Measurements from ENCODE around the gene CCDC69.
A peak's percentile ranks its signal among the peaks of the same experiment; 100 is the strongest.
"Not testable (repeated sequence)": the region's sequence is repeated elsewhere in the genome, so short reads cannot be mapped to it uniquely, and the experiment has no call there.

Gene CCDC69

GRCh38 chr5:151186538-151186937, 37.4 kb downstream of the CCDC69 start:
- DNase-seq: no peak

- no peak for DNase-seq
Observed at GRCh38 chr5:151186052-151186451, 37.8 kb downstream of the CCDC69 start.

GRCh38 chr5:151184316-151185042, 39.4 kb downstream of the CCDC69 start:
- no peak for DNase-seq

GRCh38 chr5:151183456-151184245, 40.2 kb downstream of the CCDC69 start:
- no peak for DNase-seq

- no peak for DNase-seq
Observed at GRCh38 chr5:151182976-151183375, 40.9 kb downstream of the CCDC69 start.

GRCh38 chr5:151182524-151182900, 41.4 kb downstream of the CCDC69 start:
- DNase-seq: no peak

GRCh38 chr5:151181818-151182523, 41.9 kb downstream of the CCDC69 start:
- DNase-seq: no peak

GRCh38 chr5:151180291-151180690, 43.6 kb downstream of the CCDC69 start:
- DNase-seq: no peak

GRCh38 chr5:151179489-151179840, 44.4 kb downstream of the CCDC69 start:
- no peak for DNase-seq

- no peak for DNase-seq
Observed at GRCh38 chr5:151178777-151179488, 45.0 kb downstream of the CCDC69 start.

GRCh38 chr5:151178372-151178771, 45.5 kb downstream of the CCDC69 start:
- no peak for DNase-seq

- not testable (repeated sequence) for DNase-seq
Observed at GRCh38 chr5:151176268-151176667, 47.6 kb downstream of the CCDC69 start.

- DNase-seq: no peak
Observed at GRCh38 chr5:151174612-151175101, 49.2 kb downstream of the CCDC69 start.

GRCh38 chr5:151173711-151174611, 49.9 kb downstream of the CCDC69 start:
- DNase-seq: no peak

- no peak for DNase-seq
Observed at GRCh38 chr5:151171529-151171928, 52.4 kb downstream of the CCDC69 start.

- no peak for DNase-seq
Observed at GRCh38 chr5:151168602-151169344, 55.1 kb downstream of the CCDC69 start.

- no peak for DNase-seq
Observed at GRCh38 chr5:151167022-151167421, 56.9 kb downstream of the CCDC69 start.

GRCh38 chr5:151164687-151165392, 59.1 kb downstream of the CCDC69 start:
- DNase-seq: peak; percentile 92

- no peak for DNase-seq
Observed at GRCh38 chr5:151162776-151163175, 61.1 kb downstream of the CCDC69 start.

- no peak for DNase-seq
Observed at GRCh38 chr5:151159649-151160373, 64.1 kb downstream of the CCDC69 start.

Measured in OCI-M1 (cell line).